Stimulated activated CD4-positive, alpha-beta T cell treated with anti-CD3 and anti-CD28 coated beads, Interleukin-12 subunit alpha, Interleukin-12 subunit beta, amount 100 ng/mL, for 24 hours (primary cell): ENCODE measurements around the gene FAM229A.

Source experiments
- DNase-seq, 2 experiments: peaks; one replicate each; pipeline ENCODE4 v3.0.0-alpha.2; 2020; ENCODE audit warnings: low read depth in 2 of 2

The FAM229A gene

GRCh38 chr1:32349211-32349708, 13.0 kb downstream of the FAM229A start:
- no peak for DNase-seq

DNA sequence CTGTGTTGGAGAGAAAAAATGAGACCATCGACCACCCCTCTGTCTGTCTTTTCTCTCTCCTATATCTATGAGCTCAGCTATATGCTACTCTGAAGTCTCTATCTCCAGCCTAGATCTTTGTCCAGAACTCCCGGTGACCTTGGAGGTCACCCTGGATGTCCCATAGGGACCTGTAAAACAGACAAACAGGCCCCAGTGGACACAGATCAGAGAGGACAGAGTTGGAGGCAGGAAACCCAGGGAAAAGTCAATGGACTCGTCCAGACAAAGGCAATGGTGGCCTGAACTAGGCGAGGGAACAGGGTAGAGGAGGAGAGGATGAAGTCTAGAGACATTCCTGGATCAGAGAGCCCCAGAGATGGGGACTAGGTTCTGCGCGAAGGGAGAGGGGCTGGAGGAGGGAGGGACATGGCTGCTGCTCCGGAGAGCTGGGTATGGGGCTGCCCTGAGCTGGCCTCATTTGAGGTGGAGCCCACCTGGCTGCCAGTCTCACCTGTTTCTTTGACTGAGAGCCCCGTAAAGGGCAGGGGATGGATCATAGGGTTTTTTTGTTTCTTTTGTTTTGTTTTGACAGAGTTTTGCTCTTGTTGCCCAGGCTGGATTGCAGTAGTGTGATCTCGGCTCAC, 15.6 kb downstream of the FAM229A start:
- no peak for DNase-seq

DNA sequence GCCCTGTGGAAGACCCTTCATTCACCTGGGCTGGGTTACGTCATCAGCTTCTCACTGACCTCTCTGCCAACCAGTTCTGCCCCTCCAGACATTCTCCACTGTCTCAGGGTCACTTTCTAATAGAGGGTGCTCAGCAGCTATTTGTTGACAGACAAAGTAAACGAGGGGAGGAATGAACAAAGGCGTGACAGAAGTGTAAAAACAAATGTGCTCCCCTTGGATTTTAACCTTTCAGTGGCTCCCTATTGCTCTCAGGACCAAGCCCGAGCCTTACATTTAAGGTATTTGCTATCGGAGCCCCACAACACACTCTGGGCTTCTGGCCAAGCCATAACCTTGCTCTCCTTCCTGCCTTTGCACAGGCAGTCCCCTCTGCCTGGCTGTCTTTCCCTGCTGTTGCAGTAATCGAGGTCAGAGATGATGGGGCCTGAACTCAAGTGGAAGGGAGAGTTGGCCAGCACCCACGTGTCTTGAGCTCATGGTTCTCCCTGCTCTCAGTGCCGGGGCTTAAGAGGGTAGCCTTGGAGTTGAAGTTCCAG, 16.9 kb downstream of the FAM229A start:
- no peak for DNase-seq

- no peak for DNase-seq
Measured at GRCh38 chr1:32342704-32343103, 19.6 kb downstream of the FAM229A start.

- no peak for DNase-seq
Measured at GRCh38 chr1:32341971-32342370, 20.3 kb downstream of the FAM229A start.

- no peak for DNase-seq
Measured at GRCh38 chr1:32341186-32341757, 21.0 kb downstream of the FAM229A start.

- DNase-seq, result no peak
Measured at GRCh38 chr1:32339363-32339978, 22.8 kb downstream of the FAM229A start.

- DNase-seq, result no peak
Measured at GRCh38 chr1:32338637-32339145, 23.6 kb downstream of the FAM229A start.

DNA sequence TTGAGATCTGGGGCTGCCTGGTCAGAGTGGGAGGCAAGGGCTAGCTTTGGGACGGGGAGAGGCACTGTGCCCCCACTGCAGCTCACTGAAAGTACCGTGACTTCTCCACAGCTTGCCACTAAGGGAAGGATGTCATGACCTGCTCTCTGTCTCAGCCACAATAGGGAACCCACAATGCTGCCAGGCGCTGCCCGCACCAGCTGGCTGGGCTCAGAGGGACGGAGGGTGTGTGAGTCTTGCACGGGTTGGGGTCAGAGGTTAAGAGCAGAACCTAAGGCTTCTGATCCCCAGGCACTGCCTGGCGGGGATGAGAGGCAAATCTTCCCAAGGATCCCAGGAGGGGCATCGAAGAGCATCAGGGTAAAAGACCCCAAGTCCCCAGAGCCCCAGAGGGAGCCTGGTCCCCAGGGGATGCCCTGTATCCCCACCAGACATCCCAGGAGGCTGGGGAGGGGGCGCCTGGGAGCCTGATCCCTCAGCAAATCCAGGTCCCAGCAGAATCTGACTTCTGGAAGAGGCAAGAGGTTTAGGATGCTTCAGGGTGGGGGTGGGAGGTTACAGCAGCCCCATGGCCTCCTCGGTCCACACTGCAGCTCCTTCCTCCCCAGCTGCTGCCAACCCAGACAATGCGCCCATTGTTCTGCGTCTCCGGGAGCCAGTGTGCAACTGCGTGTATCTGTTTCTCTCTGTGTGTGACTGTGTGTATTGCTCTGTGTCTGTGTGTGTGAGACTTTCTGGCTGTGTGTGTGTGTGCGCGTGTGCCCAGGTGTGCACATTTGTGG, 24.2 kb downstream of the FAM229A start:
- DNase-seq, result no peak

GRCh38 chr1:32336963-32337675, 25.2 kb downstream of the FAM229A start:
- DNase-seq, result peak; percentile 33 to 59

DNA sequence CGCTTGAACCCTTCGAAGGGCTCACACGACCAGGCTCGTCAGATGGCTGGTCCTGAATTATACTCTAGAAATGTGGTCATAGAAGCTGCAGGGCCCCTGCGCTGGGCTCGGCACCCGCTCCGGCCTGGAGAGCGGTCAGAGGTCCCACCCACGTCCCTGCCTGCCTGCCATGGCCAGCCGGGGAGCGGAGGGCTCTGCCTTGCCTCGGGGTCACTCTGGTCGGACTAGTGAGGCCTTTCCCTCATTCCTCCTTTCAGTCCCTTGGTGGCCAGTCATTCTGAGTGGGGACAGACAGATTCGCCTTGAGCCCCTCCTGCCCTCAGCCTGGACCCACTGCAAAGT, 25.7 kb downstream of the FAM229A start:
- no peak for DNase-seq

- peak; percentile 67 to 71 for DNase-seq
Measured at GRCh38 chr1:32335790-32336590, 26.3 kb downstream of the FAM229A start, which contains the start of gene MARCKSL1. MARCKSL1 (minus strand) TSS chr1:32336233; CDS start chr1:32336033, 200 bp downstream.

- no peak for DNase-seq
Measured at GRCh38 chr1:32335535-32335789, 26.8 kb downstream of the FAM229A start.

DNA sequence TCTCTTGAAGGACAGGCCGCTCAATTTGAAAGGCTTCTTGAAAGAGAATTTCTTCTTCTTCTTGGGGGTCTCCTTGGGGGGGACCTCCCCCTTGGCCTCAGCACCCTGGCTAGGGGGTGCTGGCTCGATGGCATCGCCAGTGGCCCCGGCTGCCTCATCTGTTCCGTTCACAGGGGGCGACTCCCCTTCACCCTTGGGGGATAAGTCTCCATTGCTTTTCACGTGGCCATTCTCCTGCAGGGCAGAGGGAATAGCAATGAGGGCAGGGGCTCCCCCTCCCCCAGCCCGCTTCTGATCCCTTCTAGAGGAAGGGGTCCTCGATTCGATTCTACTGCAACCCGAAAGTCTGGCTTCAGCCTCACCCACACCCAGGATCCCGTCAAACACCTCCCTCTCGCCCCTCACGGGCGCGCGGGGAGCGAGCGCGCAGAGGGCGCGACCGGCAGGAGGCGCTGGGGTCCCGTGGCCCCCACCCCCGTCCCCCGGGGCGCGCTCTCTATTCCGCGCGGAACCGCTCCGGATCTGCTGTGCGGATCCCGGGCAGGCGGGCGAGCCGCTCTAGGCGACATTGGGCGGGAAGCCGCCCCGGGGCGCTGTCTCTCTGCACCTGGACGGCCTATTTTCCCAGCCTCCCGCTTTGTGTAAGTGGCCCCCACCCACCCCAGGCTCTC, 27.3 kb downstream of the FAM229A start:
- peak in 1 of 2 experiments; percentile 34 for DNase-seq

- DNase-seq, result no peak
Measured at GRCh38 chr1:32334274-32334861, 27.9 kb downstream of the FAM229A start.

GRCh38 chr1:32333251-32333963, 28.9 kb downstream of the FAM229A start:
- no peak for DNase-seq

DNA sequence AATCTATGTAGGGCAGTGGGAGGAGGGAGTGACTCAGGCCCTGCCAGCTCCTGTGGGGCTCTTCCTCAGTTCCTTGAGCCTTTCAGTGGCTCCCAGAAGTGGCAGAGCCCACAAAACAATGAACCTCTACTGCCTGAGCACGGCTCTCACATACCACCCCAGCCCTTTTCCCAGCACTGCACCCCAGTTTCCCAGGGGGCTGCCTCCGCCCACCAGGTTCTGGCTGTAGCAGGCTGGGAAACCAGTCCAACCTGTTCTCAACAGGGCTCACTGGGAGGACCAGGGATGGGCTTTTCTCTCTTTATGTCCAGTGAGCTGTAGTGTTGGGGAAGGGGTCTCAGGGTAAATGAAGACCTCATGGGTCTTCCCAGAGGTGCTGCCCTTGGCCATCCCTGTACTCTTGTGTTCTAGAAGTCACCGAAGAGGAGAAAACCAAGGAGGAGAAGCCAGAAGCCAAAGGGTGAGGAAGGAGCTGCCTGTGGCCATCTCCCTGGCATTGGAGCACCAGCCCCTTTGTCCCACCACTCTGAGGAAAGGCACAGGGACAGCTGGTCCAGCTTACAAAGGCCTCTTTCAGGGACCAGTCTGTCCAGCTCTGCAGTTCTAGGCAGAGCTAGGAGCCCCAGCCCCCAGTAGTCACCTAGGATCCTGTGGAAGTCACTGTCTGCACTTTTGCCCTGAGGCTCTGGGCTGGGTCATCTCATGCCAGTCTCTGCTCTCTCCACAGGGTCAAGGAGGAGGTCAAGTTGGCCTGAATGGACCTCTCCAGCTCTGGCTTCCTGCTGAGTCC, 29.8 kb downstream of the FAM229A start:
- DNase-seq, result no peak

- DNase-seq, result no peak
Measured at GRCh38 chr1:32331549-32331948, 30.7 kb downstream of the FAM229A start.
